ENCODE measurements around the gene DPF1.

DPF1 gene

GRCh38 chr19:38224014-38224862 lies at the start of gene DPF1:
TSS of gene DPF1 (minus strand) at chr19:38224222. CDS start at chr19:38224142, 80 bp downstream.
- peak; percentile 48 for TF ChIP-seq CTCF (IDR thresholded peaks at IDR 0.05; ENCODE audit: insufficient read depth, low read depth, low read length, missing control alignments)
- peak; percentile 75 for DNase-seq (ENCODE audit: low read depth)
- H3K4me3 ChIP-seq (ENCODE audit: low read length): peak within 1 kb of the TSS; percentile 45

GRCh38 chr19:38273499-38273898 lies 49.5 kb upstream of the DPF1 start:
- no peak for TF ChIP-seq CTCF (IDR thresholded peaks at IDR 0.05; ENCODE audit: insufficient read depth, low read depth, low read length, missing control alignments)
- H3K4me3 ChIP-seq (ENCODE audit: low read length): no peak overlapping the region
- DNase-seq (ENCODE audit: low read depth): no peak

- H3K4me3 ChIP-seq (ENCODE audit: low read length): no peak overlapping the region
- no peak for TF ChIP-seq CTCF (IDR thresholded peaks at IDR 0.05; ENCODE audit: insufficient read depth, low read depth, low read length, missing control alignments)
- DNase-seq (ENCODE audit: low read depth): no peak
Measured at GRCh38 chr19:38270587-38271167, 46.7 kb upstream of the DPF1 start.

- peak; percentile 40 for DNase-seq (ENCODE audit: low read depth)
- H3K4me3 ChIP-seq (ENCODE audit: low read length): peak overlapping the region; percentile 99
Measured at GRCh38 chr19:38268539-38268938, 44.5 kb upstream of the DPF1 start.

GRCh38 chr19:38267761-38268483 lies 43.9 kb upstream of the DPF1 start:
- H3K4me3 ChIP-seq (ENCODE audit: low read length): peak overlapping the region; percentile 99
- TF ChIP-seq CTCF (IDR thresholded peaks at IDR 0.05; ENCODE audit: insufficient read depth, low read depth, low read length, missing control alignments): no peak
- peak; percentile 45 for DNase-seq (ENCODE audit: low read depth)

More at GRCh38 chr19:38268539-38268938, 44.5 kb upstream of the DPF1 start:
- no peak for TF ChIP-seq CTCF (IDR thresholded peaks at IDR 0.05; ENCODE audit: insufficient read depth, low read depth, low read length, missing control alignments)

GRCh38 chr19:38266981-38267597 lies 43.1 kb upstream of the DPF1 start:
- peak overlapping the region; percentile 99 for H3K4me3 ChIP-seq (ENCODE audit: low read length)
- DNase-seq (ENCODE audit: low read depth): peak; percentile 81
- TF ChIP-seq CTCF (IDR thresholded peaks at IDR 0.05; ENCODE audit: insufficient read depth, low read depth, low read length, missing control alignments): no peak

All from epithelial cell of esophagus (primary cell).